ENCODE data around the gene WDR55. TPM values are rescaled to one million over a fixed set of nuclear protein-coding genes. Genes with fewer than 3 reads are reported as not detected.

Gene WDR55
- total RNA-seq, 1 experiment from 2014 or later, result 37.9 TPM

DNA sequence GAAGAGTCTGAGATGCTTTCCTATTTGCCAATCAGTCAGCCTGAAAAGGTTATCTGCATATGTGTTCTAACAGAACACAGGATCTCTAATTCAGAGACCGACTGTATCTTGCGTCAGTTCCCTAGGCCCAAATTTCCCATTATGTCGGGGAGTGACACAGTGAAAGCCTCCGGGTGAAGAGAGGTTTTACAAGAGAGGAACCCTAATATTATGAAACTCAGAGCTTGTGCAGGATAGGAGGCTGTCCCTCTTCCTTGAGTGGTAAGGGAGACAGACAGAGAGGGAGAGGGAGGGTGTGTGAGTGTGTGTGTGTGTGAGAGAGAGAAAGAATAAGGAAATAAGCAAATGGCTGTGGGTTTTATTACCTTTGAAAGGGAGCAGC, 33.7 kb upstream of the WDR55 start:
- H3F3A ChIP-seq (ENCODE audit: insufficient read depth, low read depth), result peaks cover 20% of the 10 kb centered on the region
- DNase-seq, result no peak
- POLR2A ChIA-PET (ENCODE audit: unreplicated experiment), result no interaction called here
- no peak overlapping the region for H2AFZ ChIP-seq
- H4K20me1 ChIP-seq (ENCODE audit: insufficient read depth), result no peaks in the 10 kb centered on the region
- H3K4me1 ChIP-seq (replicated peaks; ENCODE audit: insufficient read depth), result peaks cover 6% of the 10 kb centered on the region; the same call in 1 of the 2 replicates
- BruUV-seq (replicated peaks), result no TSS peak
- intact Hi-C loops (cut with micrococcal nuclease; ENCODE audit: unreplicated experiment), result loop anchor here (5.0 kb wide), 1 partner anchor 389 kb away; no protein-coding TSS in a partner anchor
- CTCF ChIA-PET, result no interaction called here
- peaks cover 21% of the 10 kb centered on the region for H3K9me3 ChIP-seq (ENCODE audit: insufficient read depth, low read depth)
- H3K4me2 ChIP-seq, result no peak overlapping the region
- TF ChIP-seq, protein P1, sequence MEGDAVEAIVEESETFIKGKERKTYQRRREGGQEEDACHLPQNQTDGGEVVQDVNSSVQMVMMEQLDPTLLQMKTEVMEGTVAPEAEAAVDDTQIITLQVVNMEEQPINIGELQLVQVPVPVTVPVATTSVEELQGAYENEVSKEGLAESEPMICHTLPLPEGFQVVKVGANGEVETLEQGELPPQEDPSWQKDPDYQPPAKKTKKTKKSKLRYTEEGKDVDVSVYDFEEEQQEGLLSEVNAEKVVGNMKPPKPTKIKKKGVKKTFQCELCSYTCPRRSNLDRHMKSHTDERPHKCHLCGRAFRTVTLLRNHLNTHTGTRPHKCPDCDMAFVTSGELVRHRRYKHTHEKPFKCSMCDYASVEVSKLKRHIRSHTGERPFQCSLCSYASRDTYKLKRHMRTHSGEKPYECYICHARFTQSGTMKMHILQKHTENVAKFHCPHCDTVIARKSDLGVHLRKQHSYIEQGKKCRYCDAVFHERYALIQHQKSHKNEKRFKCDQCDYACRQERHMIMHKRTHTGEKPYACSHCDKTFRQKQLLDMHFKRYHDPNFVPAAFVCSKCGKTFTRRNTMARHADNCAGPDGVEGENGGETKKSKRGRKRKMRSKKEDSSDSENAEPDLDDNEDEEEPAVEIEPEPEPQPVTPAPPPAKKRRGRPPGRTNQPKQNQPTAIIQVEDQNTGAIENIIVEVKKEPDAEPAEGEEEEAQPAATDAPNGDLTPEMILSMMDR (conservative IDR thresholded peaks at IDR 0.05), result no peak
- TF ChIP-seq EZH2 (IDR thresholded peaks at IDR 0.05; ENCODE audit: low read depth), result no peak
- H3K27ac ChIP-seq, result peak overlapping the region; percentile 30; the same call in 1 of the 2 replicates
- no peaks in the 10 kb centered on the region for H3K9me2 ChIP-seq (ENCODE audit: insufficient read depth)
- H3K4me3 ChIP-seq, result no peak overlapping the region
- H3K79me2 ChIP-seq (ENCODE audit: low read depth), result no peaks in the 10 kb centered on the region
- no peaks in the 10 kb centered on the region for H3K36me3 ChIP-seq (ENCODE audit: low read depth)
- no peaks in the 10 kb centered on the region for H3K27me3 ChIP-seq (ENCODE audit: insufficient read depth, low read depth)

DNA sequence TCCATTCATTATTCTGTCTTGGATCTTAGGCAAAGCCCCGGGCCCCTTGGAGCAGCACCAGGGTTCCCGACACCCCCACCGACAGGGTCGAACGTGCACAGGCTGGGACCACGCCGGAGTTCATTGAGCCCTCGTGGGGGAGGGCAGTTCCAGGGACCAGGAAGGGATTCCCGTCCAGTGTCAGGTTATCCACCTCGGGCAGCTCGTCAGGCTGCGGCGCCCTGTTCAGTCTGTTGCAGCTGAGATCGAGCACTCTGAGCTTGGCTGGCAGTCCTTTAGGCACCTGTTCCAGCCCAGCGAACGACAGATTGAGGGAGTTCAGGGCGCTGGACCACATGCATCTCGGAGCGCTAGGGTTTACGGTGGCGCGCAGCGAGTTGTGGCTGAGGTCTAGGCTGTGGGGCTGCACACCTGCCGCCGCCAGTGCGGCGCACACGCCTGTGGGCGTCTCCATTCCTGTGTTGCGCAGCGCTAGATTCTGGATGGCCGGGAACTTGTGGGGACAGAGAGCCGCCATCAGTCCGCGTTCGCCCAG, 32.8 kb upstream of the WDR55 start:
- intact Hi-C loops (cut with micrococcal nuclease; ENCODE audit: unreplicated experiment), result loop anchor here (5.0 kb wide), 1 partner anchor 390 kb away; no protein-coding TSS in a partner anchor
- BruUV-seq (replicated peaks), result no TSS peak
- peaks cover 19% of the 10 kb centered on the region for H3K9me3 ChIP-seq (ENCODE audit: insufficient read depth, low read depth)
- H3K4me3 ChIP-seq, result no peak overlapping the region
- H2AFZ ChIP-seq, result no peak overlapping the region
- no peaks in the 10 kb centered on the region for H3K9me2 ChIP-seq (ENCODE audit: insufficient read depth)
- H4K20me1 ChIP-seq (ENCODE audit: insufficient read depth), result no peaks in the 10 kb centered on the region
- H3F3A ChIP-seq (ENCODE audit: insufficient read depth, low read depth), result peaks cover 20% of the 10 kb centered on the region
- no peaks in the 10 kb centered on the region for H3K36me3 ChIP-seq (ENCODE audit: low read depth)
- no peak overlapping the region; the same call in 1 of the 2 replicates for H3K4me2 ChIP-seq
- no peak for TF ChIP-seq EZH2 (IDR thresholded peaks at IDR 0.05; ENCODE audit: low read depth)
- TF ChIP-seq, protein P1 (conservative IDR thresholded peaks at IDR 0.05), result no peak
- ChIA-PET POLR2A (ENCODE audit: unreplicated experiment) (interaction anchor here (0.6 kb wide), 2 partner anchors 68 to 340 kb away, joined by 3 read pairs; partner anchors contain the start of gene APBB3), CTCF (no interaction called here)
- H3K4me1 ChIP-seq (replicated peaks; ENCODE audit: insufficient read depth), result peaks cover 6% of the 10 kb centered on the region; the same call in 1 of the 2 replicates
- H3K27ac ChIP-seq, result no peak overlapping the region
- H3K79me2 ChIP-seq (ENCODE audit: low read depth), result no peaks in the 10 kb centered on the region
- peak in 1 of 2 experiments; percentile 27 for DNase-seq
- no peaks in the 10 kb centered on the region for H3K27me3 ChIP-seq (ENCODE audit: insufficient read depth, low read depth)

DNA sequence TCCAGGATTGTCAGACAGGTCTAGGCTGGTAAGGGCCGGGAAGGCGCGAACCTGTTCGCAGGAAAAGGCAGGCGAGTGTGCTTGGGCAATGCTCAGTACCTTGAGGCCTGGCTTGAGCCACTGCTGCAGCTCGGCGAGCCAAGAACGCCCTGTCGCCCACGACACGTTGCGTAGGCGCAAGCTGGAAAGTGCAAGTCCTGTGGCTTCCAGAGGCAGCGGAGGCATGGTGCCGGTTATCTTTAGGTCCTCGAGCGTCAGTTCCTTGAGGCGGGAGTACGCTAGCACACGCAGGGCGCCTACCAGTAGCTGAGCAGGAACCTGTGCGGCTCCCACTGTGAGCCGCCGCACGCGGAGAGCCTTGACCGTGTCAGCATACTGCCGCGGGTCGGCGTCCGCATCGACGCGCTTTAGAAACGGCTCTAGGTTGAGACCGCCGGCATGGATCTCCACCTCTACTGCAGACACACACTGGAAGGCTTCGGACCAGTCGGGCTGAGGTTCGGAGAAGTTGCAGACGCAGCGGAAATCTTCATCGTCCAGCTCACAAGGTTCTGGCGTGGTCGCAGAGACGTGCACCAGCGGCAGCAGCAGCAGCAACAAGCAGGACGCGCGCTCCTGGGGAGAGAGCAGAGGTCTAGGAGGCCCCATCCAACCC, 32.2 kb upstream of the WDR55 start:
- POLR2A ChIA-PET (ENCODE audit: unreplicated experiment), result interaction anchor here (0.6 kb wide), 2 partner anchors 68 to 340 kb away, joined by 3 read pairs; partner anchors contain the start of gene APBB3
- intact Hi-C loops (cut with micrococcal nuclease; ENCODE audit: unreplicated experiment), result loop anchor here (5.0 kb wide), 1 partner anchor 390 kb away; no protein-coding TSS in a partner anchor

More for the DNA sequence above, 32.2 kb upstream of the WDR55 start:
- Histone ChIP-seq H3K79me2 (ENCODE audit: low read depth) (no peaks in the 10 kb centered on the region), H3K4me2 (peak overlapping the region; percentile 60), H3K4me3 (peak overlapping the region; percentile 31; the same call in 1 of the 2 replicates), H3K4me1 (replicated peaks; ENCODE audit: insufficient read depth) (peaks cover 6% of the 10 kb centered on the region; the same call in 1 of the 2 replicates), H3F3A (ENCODE audit: insufficient read depth, low read depth) (peaks cover 20% of the 10 kb centered on the region), H3K9me3 (ENCODE audit: insufficient read depth, low read depth) (peaks cover 13% of the 10 kb centered on the region; the same call in 1 of the 2 replicates), H2AFZ (peak overlapping the region; percentile 48; the same call in 1 of the 2 replicates), H3K27me3 (ENCODE audit: insufficient read depth, low read depth) (no peaks in the 10 kb centered on the region), H3K9me2 (ENCODE audit: insufficient read depth) (no peaks in the 10 kb centered on the region), H3K36me3 (ENCODE audit: low read depth) (no peaks in the 10 kb centered on the region), H4K20me1 (ENCODE audit: insufficient read depth) (no peaks in the 10 kb centered on the region), H3K27ac (no peak overlapping the region)
- BruUV-seq (replicated peaks), result no TSS peak
- CTCF ChIA-PET, result interaction anchor here (1.0 kb wide), 1 partner anchor 87 kb away, joined by 7 read pairs; no protein-coding TSS in a partner anchor
- DNase-seq, result peak in 1 of 2 experiments; percentile 32
- TF ChIP-seq, protein P1 (conservative IDR thresholded peaks at IDR 0.05), result no peak
- no peak for TF ChIP-seq EZH2 (IDR thresholded peaks at IDR 0.05; ENCODE audit: low read depth)
